ENCODE results near the gene SCAANT1. TPM values are rescaled to one million over a fixed set of nuclear protein-coding genes. Genes with fewer than 3 reads are reported as not detected.

SCAANT1 gene
- total and polyA plus RNA-seq, 2 donors (not counting 1 experiment from before 2014, with no cell fraction given), result 1.7 TPM; not detected in 1

GRCh38 chr3:63931290-63931689, 19.1 kb upstream of the SCAANT1 start:
- intact Hi-C loops (cut with micrococcal nuclease), result no loop called here
- H3K27me3 Mint-ChIP-seq, result no peaks in the 10 kb centered on the region
- H3K9me3 Mint-ChIP-seq (ENCODE audit: insufficient read depth), result no peaks in the 10 kb centered on the region
- peaks cover 77% of the 10 kb centered on the region for H3K79me2 ChIP-seq (ENCODE audit: control insufficient read depth, insufficient read depth, low read length)
- H3K4me3 ChIP-seq (ENCODE audit: control extremely low read depth in 1 of 5, extremely low read depth in 1 of 5, insufficient read depth in 1 of 5, low read depth in 2 of 5, low read length in 4 of 5), result no peak overlapping the region
- no peak overlapping the region for H3K4me3 Mint-ChIP-seq
- no peaks in the 10 kb centered on the region for H3K27me3 ChIP-seq (replicated peaks in 1 of 4; ENCODE audit: control extremely low read depth in 1 of 4, control insufficient read depth in 3 of 4, insufficient read depth in 4 of 4, low read length in 3 of 4)
- DNase-seq, result no peak
- no peaks in the 10 kb centered on the region for H3K9me3 ChIP-seq (ENCODE audit: control extremely low read depth in 1 of 3, control insufficient read depth in 2 of 3, insufficient read depth in 1 of 3, low read length in 2 of 3)
- H3K4me1 Mint-ChIP-seq, result peaks cover 72% of the 10 kb centered on the region
- ChIA-PET CTCF (no interaction called here), POLR2A (no interaction called here)
- no peak overlapping the region for H3K9ac ChIP-seq (ENCODE audit: low read length)
- peak overlapping the region; percentile 16 for H3K27ac Mint-ChIP-seq
- H4K20me1 ChIP-seq (ENCODE audit: control insufficient read depth, insufficient read depth, low read length, poor library complexity, severe bottlenecking), result peaks cover 16% of the 10 kb centered on the region
- H3K4me1 ChIP-seq (ENCODE audit: control insufficient read depth in 2 of 2, insufficient read depth in 2 of 2, low read length in 2 of 2), result peaks cover 54 to 56% of the 10 kb centered on the region in 2 donors
- TF ChIP-seq EZH2 (IDR thresholded peaks at IDR 0.05; ENCODE audit: borderline replicate concordance, insufficient read depth, low read depth, low read length, poor library complexity, severe bottlenecking) (no peak), CTCF (IDR thresholded peaks at IDR 0.05) (no peak)
- H3K4me2 ChIP-seq (replicated peaks; ENCODE audit: low read depth, low read length, poor library complexity, severe bottlenecking), result no peak overlapping the region
- H2AFZ ChIP-seq (ENCODE audit: insufficient read depth, low read depth, low read length, poor library complexity, severe bottlenecking), result no peak overlapping the region
- no peak for ATAC-seq (ENCODE audit: low read depth)
- H3K36me3 ChIP-seq (replicated peaks in 1 of 2; ENCODE audit: control extremely low read depth in 1 of 2, control insufficient read depth in 1 of 2, extremely low read depth in 1 of 2, insufficient read depth in 2 of 2, low read length in 1 of 2), result peaks cover 0 to 2% of the 10 kb centered on the region in 2 experiments
- 80% methylated on average over 1 of the region's 3 CpGs for WGBS (ENCODE audit: insufficient coverage)
- no peak overlapping the region for H3K27ac ChIP-seq (ENCODE audit: low read length in 2 of 2)

- TF ChIP-seq CTCF (IDR thresholded peaks at IDR 0.05) (no peak), EZH2 (IDR thresholded peaks at IDR 0.05; ENCODE audit: borderline replicate concordance, insufficient read depth, low read depth, low read length, poor library complexity, severe bottlenecking) (no peak)
- Histone ChIP-seq H4K20me1 (ENCODE audit: control insufficient read depth, insufficient read depth, low read length, poor library complexity, severe bottlenecking) (peaks cover 18% of the 10 kb centered on the region), H3K27ac (ENCODE audit: low read length in 2 of 2) (peak overlapping the region; percentile 33 to 76), H3K4me2 (replicated peaks; ENCODE audit: low read depth, low read length, poor library complexity, severe bottlenecking) (peak overlapping the region; percentile 61), H3K79me2 (ENCODE audit: control insufficient read depth, insufficient read depth, low read length) (peaks cover 85% of the 10 kb centered on the region), H3K36me3 (replicated peaks in 1 of 2; ENCODE audit: control extremely low read depth in 1 of 2, control insufficient read depth in 1 of 2, extremely low read depth in 1 of 2, insufficient read depth in 2 of 2, low read length in 1 of 2) (peaks cover 0 to 17% of the 10 kb centered on the region in 2 experiments), H3K4me1 (ENCODE audit: control insufficient read depth in 2 of 2, insufficient read depth in 2 of 2, low read length in 2 of 2) (peaks cover 58 to 63% of the 10 kb centered on the region in 2 donors), H2AFZ (ENCODE audit: insufficient read depth, low read depth, low read length, poor library complexity, severe bottlenecking) (no peak overlapping the region), H3K4me3 (ENCODE audit: control extremely low read depth in 1 of 5, extremely low read depth in 1 of 5, insufficient read depth in 1 of 5, low read depth in 2 of 5, low read length in 4 of 5) (peak overlapping the region in 1 of 5 experiments; percentile 11), H3K9me3 (ENCODE audit: control extremely low read depth in 1 of 3, control insufficient read depth in 2 of 3, insufficient read depth in 1 of 3, low read length in 2 of 3) (no peaks in the 10 kb centered on the region), H3K27me3 (replicated peaks in 1 of 4; ENCODE audit: control extremely low read depth in 1 of 4, control insufficient read depth in 3 of 4, insufficient read depth in 4 of 4, low read length in 3 of 4) (no peaks in the 10 kb centered on the region), H3K9ac (ENCODE audit: low read length) (peak overlapping the region; percentile 25)
- Mint-ChIP-seq H3K27me3 (no peaks in the 10 kb centered on the region), H3K27ac (peak overlapping the region; percentile 84), H3K4me1 (peaks cover 80% of the 10 kb centered on the region), H3K9me3 (ENCODE audit: insufficient read depth) (no peaks in the 10 kb centered on the region), H3K4me3 (peak overlapping the region; percentile 33)
- ATAC-seq (ENCODE audit: low read depth) (peak; percentile 91), DNase-seq (peak; percentile 68)
- POLR2A ChIA-PET, result interaction anchor here (0.6 to 1.7 kb wide), 3 partner anchors 9 to 17 kb away, joined by 3 to 8 read pairs (median 3); partner anchors contain the start of gene SCAANT1
- CTCF ChIA-PET, result interaction anchor here (0.5 to 2.6 kb wide), 12 partner anchors 10 to 103 kb away, joined by 3 to 18 read pairs (median 4); partner anchors contain the start of genes ATXN7, SCAANT1 and THOC7
- no CpG with 5 or more reads among the region's 10 CpGs for WGBS (ENCODE audit: insufficient coverage)
- intact Hi-C loops (cut with micrococcal nuclease), result loop anchor here (2.0 to 5.0 kb wide), 2 partner anchors 15 to 95 kb away; partner anchors contain the start of genes PSMD6 and SCAANT1
Observed at GRCh38 chr3:63927422-63928280, 15.5 kb upstream of the SCAANT1 start.
